Right cardiac atrium (tissue), 5 donors: ENCODE results near the gene STK32B. TPM values are rescaled to one million over a fixed set of nuclear protein-coding genes. Genes with fewer than 3 reads are reported as not detected.

Source experiments
- ATAC-seq, 2 donors: fragments of 200-7000 bp; cut with Tn5 transposase; one replicate each; pipeline versions ENCODE4 v1.8.0 to v1.9.1; 2020; ENCODE audit warnings: moderate library complexity in 2 of 2, mild to moderate bottlenecking in 1 of 2
- DNase-seq, 3 donors: peaks; one replicate each; pipeline ENCODE4 v3.0.0-alpha.2; 2020
- H3K27ac ChIP-seq: one replicate; pipeline ENCODE4 v1.5.1; 2013; ENCODE audit warnings: mild to moderate bottlenecking, low read length, control low read depth, moderate library complexity
- H3K27me3 ChIP-seq: one replicate; pipeline ENCODE4 v1.6.1; 2013; ENCODE audit not compliant: control insufficient read depth, insufficient read depth
- H3K4me1 ChIP-seq: one replicate; pipeline ENCODE4 v1.6.1; 2013; ENCODE audit warnings: low read length; ENCODE audit not compliant: control insufficient read depth, insufficient read depth
- H3K4me3 ChIP-seq: one replicate; pipeline ENCODE4 v1.5.1; 2013; ENCODE audit warnings: low read length, control low read depth
- H3K9me3 ChIP-seq: one replicate; pipeline ENCODE4 v1.6.1; 2013; ENCODE audit warnings: low read length; ENCODE audit not compliant: control insufficient read depth
- WGBS: extraction: QIAGEN DNeasy Blood & Tissue Kit; methylation state at CpG from one replicate; pipeline ENCODE4 v1.1.7; 2013; 5-methylcytosine and 5-hydroxymethylcytosine counted together
- intact Hi-C, 4 donors: fragments of 100-400 bp; cut with DNase I; formaldehyde crosslinking; loops; one replicate each; pipeline versions ENCODE4 v1.11.0 to v1.14.0; 2022 to 2023
- polyA plus RNA-seq: library from polyadenylated mRNA; stranded (reverse); fragments of 200-250 nt; gene quantifications from one replicate; pipeline ENCODE4 v1.2.3, GENCODE V29; 2013
- total RNA-seq, 4 donors: library from RNA; stranded (reverse); fragmentation: NEBNext Ultra II Directional; extraction: Animal tissue kit (Norgen Biotek cat#: 25700); gene quantifications; one replicate each; pipeline ENCODE4 v1.2.1, GENCODE V29; 2021
- donor health status: healthy with polysubstance abuse.
- donor health status: DM: no; HTN: yes; CAD: no.
- donor health status: DM: no; HTN: no; CAD: no.
- donor health status: DM: no; HTN: yes; CAD: no; lungs with severe emphysema.
- donor health status: DM: yes; HTN: yes; CAD: no.

STK32B gene
- total and polyA plus RNA-seq, 5 donors, result 0.02 to 0.56 (median 0.29) TPM

- 71% methylated on average over 2 of the region's 2 CpGs for WGBS
- no peaks in the 10 kb centered on the region for H3K27me3 ChIP-seq
- H3K27ac ChIP-seq, result no peak overlapping the region
- ATAC-seq (no peak), DNase-seq (no peak)
- no peaks in the 10 kb centered on the region for H3K4me1 ChIP-seq
- H3K4me3 ChIP-seq, result no peak overlapping the region
- intact Hi-C loops, result no loop called here
- peaks cover 4% of the 10 kb centered on the region for H3K9me3 ChIP-seq
Measured at GRCh38 chr4:5322321-5322720, 271.0 kb downstream of the STK32B start.

DNA sequence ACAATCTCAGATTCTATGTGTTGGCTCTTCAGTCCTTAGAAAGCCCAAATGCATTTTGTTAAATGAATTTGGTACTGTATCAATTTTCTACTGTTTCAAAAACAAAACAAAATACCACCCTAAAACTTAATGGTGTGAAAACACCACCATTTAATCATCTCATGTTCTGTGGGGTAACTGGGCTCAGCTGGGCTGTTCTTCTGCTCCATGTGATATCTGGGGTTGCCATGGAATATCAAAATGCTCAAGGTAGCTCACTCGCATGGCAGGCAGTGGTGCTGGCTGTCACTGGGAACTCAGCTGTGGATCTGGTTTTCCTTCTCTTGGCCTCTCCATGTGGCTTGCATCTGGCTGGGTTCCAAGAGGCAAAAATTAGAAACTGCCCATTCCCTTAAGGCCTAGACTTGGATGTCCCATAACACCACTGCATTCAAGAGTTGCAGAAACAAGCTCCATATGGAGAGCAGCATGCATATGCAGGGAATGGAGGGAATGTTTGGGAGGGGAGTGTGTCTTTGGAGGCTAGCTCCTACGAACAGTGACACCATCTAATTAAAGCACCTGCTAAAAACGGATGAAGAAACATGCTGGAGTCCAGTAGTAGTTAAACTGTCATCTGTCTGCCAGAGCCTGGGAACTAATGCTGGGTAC is 279.2 kb downstream of the STK32B start:
- WGBS, result 55% methylated on average over 3 of the region's 3 CpGs
- ATAC-seq, result no peak
- no peak for DNase-seq
- Histone ChIP-seq H3K4me3 (no peak overlapping the region), H3K27ac (no peak overlapping the region), H3K4me1 (no peaks in the 10 kb centered on the region), H3K27me3 (no peaks in the 10 kb centered on the region), H3K9me3 (no peaks in the 10 kb centered on the region)
- intact Hi-C loops, result no loop called here

- ATAC-seq, result no peak
- no peaks in the 10 kb centered on the region for H3K27me3 ChIP-seq
- DNase-seq, result no peak
- no peaks in the 10 kb centered on the region for H3K9me3 ChIP-seq
- no peak overlapping the region for H3K27ac ChIP-seq
- WGBS, result 48% methylated on average over 2 of the region's 2 CpGs
- no peaks in the 10 kb centered on the region for H3K4me1 ChIP-seq
- no peak overlapping the region for H3K4me3 ChIP-seq
- intact Hi-C loops, result no loop called here
Measured at GRCh38 chr4:5337731-5338130, 286.5 kb downstream of the STK32B start.

DNA sequence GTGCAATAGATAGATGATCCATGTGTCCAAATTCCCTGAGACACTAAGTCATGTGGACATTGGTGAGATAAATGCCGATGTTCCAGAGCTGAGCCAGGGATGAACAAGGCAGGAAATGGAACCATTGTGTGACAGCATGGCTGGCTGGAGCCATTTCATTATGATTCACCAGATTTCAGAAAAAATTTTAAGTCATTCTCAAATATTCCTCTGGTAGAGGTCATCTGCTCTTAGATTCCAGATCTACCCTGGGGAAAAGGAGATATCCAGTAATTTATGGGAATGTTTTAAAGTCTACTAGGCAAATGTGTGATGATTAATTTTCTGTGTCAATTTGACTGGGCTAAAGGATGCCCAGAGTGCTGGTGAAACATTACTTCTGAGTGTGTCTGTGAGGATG is 287.3 kb downstream of the STK32B start:
- DNase-seq (no peak), ATAC-seq (no peak)
- Histone ChIP-seq H3K27me3 (no peaks in the 10 kb centered on the region), H3K27ac (no peak overlapping the region), H3K4me1 (no peaks in the 10 kb centered on the region), H3K9me3 (no peaks in the 10 kb centered on the region), H3K4me3 (no peak overlapping the region)
- 56% methylated on average over 1 of the region's 1 CpG for whole genome bisulfite sequencing
- intact Hi-C loops, result no loop called here

GRCh38 chr4:5340991-5341451 is 289.7 kb downstream of the STK32B start:
- no peak for DNase-seq
- no peak overlapping the region for H3K4me3 ChIP-seq
- no peak for ATAC-seq
- whole genome bisulfite sequencing, result 68% methylated on average over 6 of the region's 6 CpGs
- intact Hi-C loops, result no loop called here
- H3K27ac ChIP-seq, result no peak overlapping the region
- H3K9me3 ChIP-seq, result no peaks in the 10 kb centered on the region
- H3K4me1 ChIP-seq, result no peaks in the 10 kb centered on the region
- no peaks in the 10 kb centered on the region for H3K27me3 ChIP-seq

DNA sequence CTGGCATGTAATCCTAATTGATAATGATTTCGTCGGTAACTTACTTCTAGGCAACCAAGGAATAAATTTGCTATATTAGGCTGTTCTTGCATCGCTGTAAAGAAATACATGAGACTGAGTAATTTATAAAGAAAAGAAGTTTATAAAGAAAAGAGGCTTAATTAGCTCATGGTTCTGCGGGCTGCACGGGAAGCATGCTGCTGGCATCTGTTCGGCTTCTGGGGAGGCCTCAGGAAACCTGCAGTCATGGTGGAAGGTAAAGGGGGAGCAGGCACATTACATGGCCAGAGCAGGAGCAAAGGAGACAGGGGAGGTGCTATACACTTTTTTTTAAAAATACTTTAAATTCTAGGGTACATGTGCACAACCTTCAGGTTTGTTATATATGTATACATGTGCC is 290.2 kb downstream of the STK32B start:
- 77% methylated on average over 6 of the region's 6 CpGs for WGBS
- DNase-seq, result no peak
- H3K4me3 ChIP-seq, result no peak overlapping the region

DNA sequence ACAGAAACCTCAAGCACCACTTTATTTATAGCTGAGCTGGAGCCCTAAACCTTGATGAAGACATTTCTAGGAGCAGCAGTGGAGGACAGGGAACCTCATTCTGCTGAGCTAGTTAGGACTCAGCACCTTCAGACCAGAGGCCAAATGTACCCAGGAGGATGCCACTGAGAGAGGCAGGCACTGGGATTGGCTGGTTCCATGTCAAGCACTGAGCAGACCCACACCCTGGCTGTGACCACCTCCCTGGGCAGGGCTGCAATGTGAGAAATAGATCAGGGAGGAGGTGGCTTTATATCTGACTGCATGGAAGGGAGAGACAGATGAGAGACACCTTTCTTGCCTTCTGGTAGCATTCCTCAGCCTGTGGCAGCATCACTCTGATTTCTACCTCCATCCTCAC is 304.6 kb downstream of the STK32B start:
- ATAC-seq, result no peak
- intact Hi-C loops, result no loop called here
- no peak overlapping the region for H3K27ac ChIP-seq

More for the DNA sequence above, 290.2 kb downstream of the STK32B start:
- no peaks in the 10 kb centered on the region for H3K9me3 ChIP-seq
- H3K27me3 ChIP-seq, result no peaks in the 10 kb centered on the region
- ATAC-seq, result no peak
- H3K4me1 ChIP-seq, result no peaks in the 10 kb centered on the region
- H3K27ac ChIP-seq, result no peak overlapping the region
- intact Hi-C loops, result no loop called here

DNA sequence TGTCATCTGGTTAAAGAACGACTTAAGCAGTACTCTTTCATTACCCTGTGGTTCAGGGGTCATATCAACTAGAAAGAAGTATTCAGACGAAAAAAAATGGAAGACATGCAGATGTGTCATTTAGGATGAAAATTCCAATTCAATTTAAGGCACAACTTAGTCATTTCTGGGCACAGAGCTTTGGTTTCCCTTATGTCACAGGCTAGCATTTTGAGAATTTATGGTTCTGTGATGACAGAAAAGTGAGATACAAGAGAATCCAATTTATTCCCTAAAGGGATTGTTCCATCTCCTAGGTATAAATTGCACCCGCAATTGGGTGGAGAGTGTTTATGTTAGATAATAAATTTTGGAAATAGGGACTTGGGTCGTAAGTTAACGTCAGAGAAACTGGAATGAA is 306.6 kb downstream of the STK32B start:
- Histone ChIP-seq H3K27ac (no peak overlapping the region), H3K4me1 (no peaks in the 10 kb centered on the region), H3K4me3 (no peak overlapping the region), H3K9me3 (no peaks in the 10 kb centered on the region), H3K27me3 (no peaks in the 10 kb centered on the region)
- WGBS, result 55% methylated on average over 5 of the region's 5 CpGs
- no peak for DNase-seq
- intact Hi-C loops, result no loop called here
- no peak for ATAC-seq

More for the DNA sequence above, 304.6 kb downstream of the STK32B start:
- no peaks in the 10 kb centered on the region for H3K4me1 ChIP-seq
- no peaks in the 10 kb centered on the region for H3K27me3 ChIP-seq
- DNase-seq, result no peak
- no peaks in the 10 kb centered on the region for H3K9me3 ChIP-seq
- H3K4me3 ChIP-seq, result no peak overlapping the region

GRCh38 chr4:5361968-5362367 is 310.7 kb downstream of the STK32B start:
- Histone ChIP-seq H3K9me3 (no peaks in the 10 kb centered on the region), H3K27me3 (no peaks in the 10 kb centered on the region), H3K4me1 (no peaks in the 10 kb centered on the region), H3K4me3 (no peak overlapping the region), H3K27ac (no peak overlapping the region)
- WGBS, result 61% methylated on average over 5 of the region's 5 CpGs
- DNase-seq, result no peak
- no peak for ATAC-seq
- intact Hi-C loops, result no loop called here

DNA sequence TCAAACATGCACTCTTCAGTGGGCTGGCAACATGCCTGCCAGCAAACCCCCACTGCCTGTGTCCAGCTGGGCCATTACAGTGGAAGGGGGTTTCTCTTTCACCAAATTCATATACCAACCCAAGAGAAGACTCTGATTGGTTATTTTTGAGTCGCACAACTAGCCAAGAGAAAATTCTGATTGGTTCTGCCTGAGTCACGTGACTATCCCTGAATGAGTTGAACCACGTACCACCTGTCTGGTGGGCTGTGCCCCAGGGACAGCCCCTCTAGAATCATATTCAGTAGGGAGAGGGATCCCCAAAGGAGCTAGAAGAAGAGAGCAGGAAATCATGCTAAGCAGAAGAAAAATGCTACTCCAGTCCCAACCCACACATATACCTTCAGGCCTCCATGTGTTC is 313.1 kb downstream of the STK32B start:
- WGBS, result 79% methylated on average over 3 of the region's 3 CpGs
- no peaks in the 10 kb centered on the region for H3K9me3 ChIP-seq
- ATAC-seq, result no peak
- no peak overlapping the region for H3K4me3 ChIP-seq
- H3K27ac ChIP-seq, result no peak overlapping the region
- H3K27me3 ChIP-seq, result no peaks in the 10 kb centered on the region
- no peaks in the 10 kb centered on the region for H3K4me1 ChIP-seq
- DNase-seq, result no peak
- intact Hi-C loops, result no loop called here

DNA sequence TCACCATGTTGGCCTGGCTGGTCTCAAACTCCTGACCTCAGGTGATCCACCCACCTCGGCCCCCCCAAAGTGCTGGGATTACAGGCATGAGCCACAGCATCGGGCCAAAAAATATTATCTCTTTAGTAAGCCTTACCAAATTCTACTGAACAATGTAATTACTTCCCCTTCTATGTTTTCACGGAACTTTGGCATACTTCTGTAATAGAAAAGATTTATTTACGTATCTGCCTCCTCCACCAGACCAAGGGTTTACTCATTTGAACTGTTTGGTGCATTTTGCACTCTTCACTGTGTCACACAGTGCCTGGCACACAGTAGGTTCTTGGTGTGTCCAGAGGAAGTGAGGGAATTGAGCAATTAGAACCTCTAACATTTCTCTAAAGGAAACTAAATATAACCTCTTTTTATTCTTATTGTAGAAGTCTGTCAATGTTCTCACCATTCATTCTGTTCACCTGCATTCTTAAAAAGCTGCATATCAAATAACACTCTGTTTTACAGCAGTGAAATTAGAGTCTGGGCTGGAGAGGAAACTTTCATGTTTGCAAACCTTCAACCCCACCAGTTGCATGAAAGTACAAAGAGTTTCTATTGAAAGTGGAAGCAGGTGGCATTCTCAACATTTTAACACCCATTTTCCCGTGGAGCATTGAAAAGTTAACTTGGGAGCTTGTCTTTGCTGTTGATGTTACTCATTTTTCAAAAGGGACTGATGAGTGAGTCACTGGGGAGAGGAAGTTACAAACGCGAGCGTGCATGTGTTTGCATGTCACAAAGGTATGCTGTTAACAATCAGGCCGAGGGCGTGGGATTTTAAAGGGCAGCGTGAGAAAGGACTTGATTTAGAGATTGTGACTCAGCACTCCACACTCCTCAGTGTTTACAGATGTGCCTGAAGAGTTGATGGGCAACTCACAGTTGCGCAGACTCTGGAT is 314.1 kb downstream of the STK32B start:
- Histone ChIP-seq H3K27me3 (no peaks in the 10 kb centered on the region), H3K27ac (no peak overlapping the region), H3K4me1 (no peaks in the 10 kb centered on the region), H3K9me3 (no peaks in the 10 kb centered on the region), H3K4me3 (no peak overlapping the region)
- DNase-seq (no peak), ATAC-seq (no peak)
- intact Hi-C loops, result no loop called here
- WGBS, result 59% methylated on average over 12 of the region's 12 CpGs
